Measurements from ENCODE around the gene ABRAXAS1.
"Not testable (repeated sequence)": the region's sequence is repeated elsewhere in the genome, so short reads cannot be mapped to it uniquely, and the experiment has no call there.

The ABRAXAS1 gene

GRCh38 chr4:83484500-83485461 lies at the start of gene ABRAXAS1:
Gene ABRAXAS1, minus strand, starts transcription at chr4:83485100. Its CDS starts 28 bp downstream, at chr4:83485072.
- H3K27ac Mint-ChIP-seq (ENCODE audit: low read depth), result peak within 1 kb of the TSS; percentile 94
- H3K4me3 Mint-ChIP-seq, result peak within 1 kb of the TSS; percentile 99
- DNase-seq (ENCODE audit: low spot score in 2 of 2) (peak; percentile 89 to 90), ATAC-seq (replicated peaks; ENCODE audit: extremely low read depth, poor library complexity, severe bottlenecking) (peak; percentile 91)
- H3K9me3 Mint-ChIP-seq, result no peaks in the 10 kb centered on the region
- peaks cover 4% of the 10 kb centered on the region for H3K36me3 Mint-ChIP-seq (ENCODE audit: insufficient read depth)
- no peaks in the 10 kb centered on the region for H3K27me3 Mint-ChIP-seq
- H3K4me1 Mint-ChIP-seq, result peaks cover 20% of the 10 kb centered on the region

DNA sequence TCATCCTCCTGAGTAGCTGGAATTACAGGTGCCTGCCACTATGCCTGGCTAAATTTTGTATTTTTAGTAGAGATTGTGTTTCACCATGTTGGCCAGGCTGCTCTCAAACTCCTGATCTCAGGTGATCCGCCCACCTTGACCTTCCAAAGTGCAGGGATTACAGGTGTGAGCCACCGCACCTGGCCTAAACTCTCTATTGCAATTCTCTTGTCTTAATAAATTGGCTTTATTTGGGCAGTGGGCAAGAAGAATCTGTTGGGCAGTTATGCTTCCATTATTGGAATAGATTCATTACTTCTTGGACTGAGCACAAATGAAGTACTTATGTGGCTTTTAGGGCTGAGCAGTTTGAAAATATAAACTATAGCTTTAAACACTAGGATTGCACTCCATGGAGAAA lies 42.8 kb upstream of the ABRAXAS1 start:
- peaks cover 2% of the 10 kb centered on the region for H3K36me3 Mint-ChIP-seq (ENCODE audit: insufficient read depth)
- no peak overlapping the region for H3K4me3 Mint-ChIP-seq
- ATAC-seq (replicated peaks; ENCODE audit: extremely low read depth, poor library complexity, severe bottlenecking), result no peak
- H3K27ac Mint-ChIP-seq (ENCODE audit: low read depth), result no peak overlapping the region
- no peaks in the 10 kb centered on the region for H3K4me1 Mint-ChIP-seq
- DNase-seq (ENCODE audit: low spot score in 2 of 2), result no peak
- H3K27me3 Mint-ChIP-seq, result peaks cover 72% of the 10 kb centered on the region
- H3K9me3 Mint-ChIP-seq, result no peaks in the 10 kb centered on the region

GRCh38 chr4:83522239-83522638 lies 37.3 kb upstream of the ABRAXAS1 start:
- no peak for DNase-seq (ENCODE audit: low spot score in 2 of 2)
- Mint-ChIP-seq H3K27me3 (peaks cover 46% of the 10 kb centered on the region), H3K9me3 (no peaks in the 10 kb centered on the region), H3K36me3 (ENCODE audit: insufficient read depth) (no peaks in the 10 kb centered on the region), H3K4me1 (no peaks in the 10 kb centered on the region), H3K4me3 (no peak overlapping the region), H3K27ac (ENCODE audit: low read depth) (no peak overlapping the region)
- no peak for ATAC-seq (replicated peaks; ENCODE audit: extremely low read depth, poor library complexity, severe bottlenecking)

DNA sequence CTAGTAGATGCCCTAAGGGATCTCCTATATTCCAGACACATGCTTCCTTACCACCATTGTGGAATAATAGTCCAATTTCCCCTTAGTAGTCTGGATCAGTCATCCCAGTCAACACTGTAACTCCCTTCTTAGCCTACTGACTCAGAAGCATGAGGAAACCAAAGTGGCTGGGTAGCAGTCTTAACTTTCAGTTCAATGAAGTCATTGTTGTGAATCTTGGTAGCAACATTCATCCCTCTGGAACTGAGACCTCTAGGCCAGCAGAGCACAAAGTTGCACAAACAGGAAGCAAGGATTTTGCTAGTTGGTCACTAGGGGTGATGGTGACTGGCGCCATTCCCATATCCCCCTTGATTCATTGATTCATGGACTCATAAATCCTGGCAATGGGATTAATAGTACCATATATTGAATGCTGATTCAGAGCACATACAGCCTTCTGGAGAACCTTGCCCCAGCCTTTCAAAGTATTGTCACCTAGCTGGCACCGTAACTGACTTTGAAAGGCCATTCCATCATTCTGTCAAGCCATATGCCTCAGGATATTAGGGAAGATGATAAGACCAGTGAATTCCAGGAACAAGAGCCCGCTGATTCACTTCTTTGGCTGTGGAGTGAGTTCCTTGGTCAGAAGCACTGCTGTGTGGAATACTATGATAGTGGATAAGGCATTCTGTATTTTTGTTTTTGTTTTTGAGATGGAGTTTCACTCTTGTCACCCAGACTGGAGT lies 31.3 kb upstream of the ABRAXAS1 start:
- H3K27me3 Mint-ChIP-seq, result no peaks in the 10 kb centered on the region
- DNase-seq (ENCODE audit: low spot score in 2 of 2) (no peak), ATAC-seq (replicated peaks; ENCODE audit: extremely low read depth, poor library complexity, severe bottlenecking) (no peak)
- no peak overlapping the region for H3K4me3 Mint-ChIP-seq
- no peaks in the 10 kb centered on the region for H3K4me1 Mint-ChIP-seq
- H3K36me3 Mint-ChIP-seq (ENCODE audit: insufficient read depth), result no peaks in the 10 kb centered on the region
- no peaks in the 10 kb centered on the region for H3K9me3 Mint-ChIP-seq
- no peak overlapping the region for H3K27ac Mint-ChIP-seq (ENCODE audit: low read depth)

DNA sequence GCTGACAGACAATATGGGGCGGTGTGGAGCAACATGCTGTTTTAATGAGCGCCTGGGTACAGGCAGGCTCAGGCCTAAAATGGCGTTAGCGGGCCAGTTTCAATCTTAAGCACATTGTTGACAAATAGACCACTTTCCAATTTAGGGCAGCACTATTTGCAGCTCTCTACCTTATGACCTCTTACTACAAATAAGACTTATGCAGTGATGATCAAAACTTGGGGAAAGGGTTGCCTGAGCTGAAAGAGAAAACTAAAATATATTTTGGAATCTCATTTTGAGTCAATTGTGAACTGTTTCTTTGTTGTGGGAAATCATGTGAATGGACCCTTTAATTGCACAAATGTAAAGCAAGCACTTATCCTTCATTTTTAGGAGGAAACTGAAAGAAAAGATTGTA lies 25.5 kb upstream of the ABRAXAS1 start:
- Mint-ChIP-seq H3K36me3 (ENCODE audit: insufficient read depth) (peaks cover 2% of the 10 kb centered on the region), H3K27ac (ENCODE audit: low read depth) (no peak overlapping the region), H3K4me3 (no peak overlapping the region), H3K9me3 (no peaks in the 10 kb centered on the region), H3K27me3 (no peaks in the 10 kb centered on the region), H3K4me1 (no peaks in the 10 kb centered on the region)
- DNase-seq (ENCODE audit: low spot score in 2 of 2) (no peak), ATAC-seq (replicated peaks; ENCODE audit: extremely low read depth, poor library complexity, severe bottlenecking) (no peak)

DNA sequence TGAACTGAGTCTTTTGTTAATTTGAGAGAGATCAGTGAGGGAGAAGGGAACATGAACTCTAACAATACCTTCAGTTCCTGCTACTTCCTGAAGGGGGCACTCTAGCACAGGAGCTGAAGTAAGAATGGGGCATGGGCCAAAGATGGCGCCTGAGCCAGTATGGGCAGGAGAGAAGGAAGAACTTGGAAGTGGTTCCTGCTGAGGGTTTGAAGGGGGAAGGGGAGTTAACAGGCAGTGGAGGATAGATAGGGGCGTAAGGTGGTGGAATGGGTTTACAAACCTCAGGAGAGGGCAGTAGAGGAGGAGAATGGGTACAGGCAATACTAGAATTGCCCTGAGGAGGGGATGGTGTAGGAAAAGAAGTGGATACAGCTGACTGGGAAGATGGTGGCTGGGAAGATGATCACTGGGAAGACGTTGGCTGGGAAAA lies 24.3 kb upstream of the ABRAXAS1 start:
- H3K27me3 Mint-ChIP-seq; H3K36me3 Mint-ChIP-seq (ENCODE audit: insufficient read depth); H3K4me3 Mint-ChIP-seq; ATAC-seq (replicated peaks; ENCODE audit: extremely low read depth, poor library complexity, severe bottlenecking); H3K4me1 Mint-ChIP-seq; H3K27ac Mint-ChIP-seq (ENCODE audit: low read depth); H3K9me3 Mint-ChIP-seq: not testable (repeated sequence)
- peak; percentile 15 to 26 for DNase-seq (ENCODE audit: low spot score in 2 of 2)

DNA sequence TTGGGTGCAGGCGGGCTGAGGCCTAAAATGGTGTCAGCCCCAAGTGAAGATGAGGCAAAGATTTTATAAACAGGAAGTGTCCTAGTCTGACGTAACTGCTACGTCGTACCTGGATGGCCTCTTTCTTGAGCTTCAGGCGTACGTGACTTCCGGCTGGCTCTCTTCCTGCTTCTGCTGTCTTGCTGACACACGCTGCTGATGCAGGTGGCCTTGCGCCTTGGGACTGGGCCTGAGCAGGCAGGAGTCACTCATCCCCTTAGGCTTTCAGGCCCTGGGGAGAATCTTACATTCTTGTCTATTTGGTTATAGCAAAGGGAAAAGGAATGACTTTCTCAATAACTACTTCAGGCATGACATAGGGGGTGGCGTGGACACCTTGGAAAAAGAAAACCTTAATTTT lies 20.1 kb upstream of the ABRAXAS1 start:
- H3K27me3 Mint-ChIP-seq, result no peaks in the 10 kb centered on the region
- H3K9me3 Mint-ChIP-seq, result no peaks in the 10 kb centered on the region
- H3K36me3 Mint-ChIP-seq (ENCODE audit: insufficient read depth), result peaks cover 5% of the 10 kb centered on the region
- DNase-seq (ENCODE audit: low spot score in 2 of 2) (no peak), ATAC-seq (replicated peaks; ENCODE audit: extremely low read depth, poor library complexity, severe bottlenecking) (no peak)
- no peak overlapping the region for H3K27ac Mint-ChIP-seq (ENCODE audit: low read depth)
- no peak overlapping the region for H3K4me3 Mint-ChIP-seq
- H3K4me1 Mint-ChIP-seq, result peaks cover 5% of the 10 kb centered on the region

GRCh38 chr4:83504503-83504902 lies 19.6 kb upstream of the ABRAXAS1 start:
- Mint-ChIP-seq H3K27ac (ENCODE audit: low read depth) (peak overlapping the region; percentile 50), H3K36me3 (ENCODE audit: insufficient read depth) (peaks cover 6% of the 10 kb centered on the region), H3K4me1 (peaks cover 5% of the 10 kb centered on the region), H3K4me3 (no peak overlapping the region), H3K27me3 (no peaks in the 10 kb centered on the region), H3K9me3 (no peaks in the 10 kb centered on the region)
- ATAC-seq (replicated peaks; ENCODE audit: extremely low read depth, poor library complexity, severe bottlenecking) (no peak), DNase-seq (ENCODE audit: low spot score in 2 of 2) (no peak)

DNA sequence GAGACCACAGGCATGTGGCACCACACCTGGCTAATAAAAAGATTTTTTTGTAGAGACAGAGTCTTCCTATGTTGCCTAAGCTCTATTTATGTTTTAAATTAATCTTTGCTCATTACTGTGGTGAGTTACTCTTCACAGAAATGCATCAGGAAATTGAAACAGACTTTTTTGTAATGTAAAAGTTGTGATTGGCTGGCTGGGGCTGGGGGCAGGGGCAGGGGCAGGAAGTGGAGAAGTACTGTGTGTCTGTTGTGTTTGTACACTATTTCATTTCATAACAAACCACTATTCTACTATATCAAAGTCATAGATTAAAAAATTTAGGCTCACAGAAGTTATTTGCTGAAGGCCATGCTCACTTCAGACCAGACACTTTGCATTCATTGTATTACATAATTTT lies 19.1 kb upstream of the ABRAXAS1 start:
- no peak overlapping the region for H3K4me3 Mint-ChIP-seq
- H3K27ac Mint-ChIP-seq (ENCODE audit: low read depth), result no peak overlapping the region
- ATAC-seq (replicated peaks; ENCODE audit: extremely low read depth, poor library complexity, severe bottlenecking), result peak; percentile 40

GRCh38 chr4:83501671-83502070 lies 16.8 kb upstream of the ABRAXAS1 start:
- not testable (repeated sequence) for H3K27ac Mint-ChIP-seq (ENCODE audit: low read depth); H3K27me3 Mint-ChIP-seq; H3K36me3 Mint-ChIP-seq (ENCODE audit: insufficient read depth); H3K4me1 Mint-ChIP-seq; ATAC-seq (replicated peaks; ENCODE audit: extremely low read depth, poor library complexity, severe bottlenecking); DNase-seq (ENCODE audit: low spot score in 2 of 2); H3K9me3 Mint-ChIP-seq; H3K4me3 Mint-ChIP-seq

More for the DNA sequence above, 19.1 kb upstream of the ABRAXAS1 start:
- no peak for DNase-seq (ENCODE audit: low spot score in 2 of 2)
- H3K4me1 Mint-ChIP-seq, result peaks cover 5% of the 10 kb centered on the region
- no peaks in the 10 kb centered on the region for H3K9me3 Mint-ChIP-seq
- no peaks in the 10 kb centered on the region for H3K27me3 Mint-ChIP-seq
- peaks cover 7% of the 10 kb centered on the region for H3K36me3 Mint-ChIP-seq (ENCODE audit: insufficient read depth)

GRCh38 chr4:83498187-83498586 lies 13.3 kb upstream of the ABRAXAS1 start:
- no peak for DNase-seq (ENCODE audit: low spot score in 2 of 2)
- ATAC-seq (replicated peaks; ENCODE audit: extremely low read depth, poor library complexity, severe bottlenecking), result no peak
- Mint-ChIP-seq H3K36me3 (ENCODE audit: insufficient read depth) (peaks cover 5% of the 10 kb centered on the region), H3K9me3 (no peaks in the 10 kb centered on the region), H3K27me3 (no peaks in the 10 kb centered on the region), H3K4me1 (no peaks in the 10 kb centered on the region), H3K27ac (ENCODE audit: low read depth) (no peak overlapping the region), H3K4me3 (no peak overlapping the region)

GRCh38 chr4:83496085-83496917 lies 11.4 kb upstream of the ABRAXAS1 start:
- H3K9me3 Mint-ChIP-seq; ATAC-seq (replicated peaks; ENCODE audit: extremely low read depth, poor library complexity, severe bottlenecking); DNase-seq (ENCODE audit: low spot score in 2 of 2); H3K27ac Mint-ChIP-seq (ENCODE audit: low read depth); H3K27me3 Mint-ChIP-seq; H3K4me3 Mint-ChIP-seq; H3K4me1 Mint-ChIP-seq; H3K36me3 Mint-ChIP-seq (ENCODE audit: insufficient read depth): not testable (repeated sequence)

All from central memory CD8-positive, alpha-beta T cell (primary cell).